Measurements from ENCODE around the gene IFT81. TPM values are rescaled to one million over a fixed set of nuclear protein-coding genes. Genes with fewer than 3 reads are reported as not detected.

Gene IFT81
- total RNA-seq, 4 donors from 2014 or later = 3.6 to 12.6 (median 7.2) TPM

DNA sequence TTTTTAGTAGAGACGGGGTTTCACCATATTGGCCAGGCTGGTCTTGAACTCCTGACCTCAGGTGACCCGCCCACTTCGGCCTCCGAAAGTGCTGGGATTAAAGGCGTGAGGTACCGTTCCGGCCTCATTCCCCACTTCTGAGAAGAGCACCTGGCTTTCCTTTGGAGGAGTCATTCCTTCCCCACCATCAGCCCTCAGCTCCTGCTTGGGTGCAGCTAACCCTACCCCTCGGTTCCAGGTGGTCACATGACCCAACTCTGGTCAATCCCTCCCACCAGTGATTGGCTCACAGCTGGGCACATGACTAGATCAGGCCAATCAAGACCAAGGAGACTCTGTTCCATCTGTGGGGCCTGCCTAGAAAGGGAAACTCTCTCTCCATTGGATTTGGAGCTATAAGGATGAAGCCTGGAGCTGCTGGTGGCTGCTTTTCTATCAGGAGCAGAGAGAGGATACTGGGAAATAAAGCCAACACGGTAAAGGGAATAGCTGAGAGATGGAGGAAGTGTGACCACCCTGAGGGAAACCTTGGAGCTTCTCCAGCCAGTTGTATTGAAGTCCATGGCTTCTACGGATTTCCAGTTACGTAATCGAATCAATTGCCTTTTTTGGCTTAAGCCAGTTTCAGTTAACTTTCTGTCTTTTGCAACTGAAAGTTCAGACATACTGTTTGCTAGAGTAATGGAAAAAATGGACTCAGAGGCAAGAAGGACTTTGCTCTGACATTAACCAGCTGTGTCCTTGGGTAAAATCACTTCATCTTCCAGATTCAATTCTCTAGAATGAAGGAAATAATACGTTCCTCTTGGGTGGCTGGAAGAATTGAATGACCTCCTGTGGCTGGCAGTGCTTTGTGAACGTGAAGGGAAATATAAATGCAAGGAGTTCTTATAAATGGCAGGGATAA, 19.7 kb upstream of the IFT81 start:
- Histone ChIP-seq H3K4me3 (no peak overlapping the region), H3K27ac (peak overlapping the region in 3 of 4 donors; percentile 73 to 82 (median 77)), H3K36me3 (no peaks in the 10 kb centered on the region), H3K4me1 (peaks cover 3 to 45% (median 31%) of the 10 kb centered on the region in 3 donors), H3K27me3 (no peaks in the 10 kb centered on the region), H3K9me3 (no peaks in the 10 kb centered on the region)
- 78% methylated on average over 12 to 14 of the region's 14 CpGs for WGBS, 2 donors
- intact Hi-C loops (cut with DNase I) = loop anchor here (5.0 kb wide), 1 partner anchor 328 kb away; no protein-coding TSS in a partner anchor
- no peak for DNase-seq
- TF ChIP-seq POLR2A (IDR thresholded peaks at IDR 0.05) (no peak), CTCF (IDR thresholded peaks at IDR 0.05) (no peak)

- no peak for DNase-seq
- no peaks in the 10 kb centered on the region for H3K27me3 ChIP-seq
- WGBS, 2 donors = 55 to 65% methylated on average over 1 of the region's 1 CpG
- peak overlapping the region in 3 of 4 donors; percentile 73 to 82 (median 77) for H3K27ac ChIP-seq
- no peak for TF ChIP-seq CTCF (IDR thresholded peaks at IDR 0.05)
- TF ChIP-seq POLR2A (IDR thresholded peaks at IDR 0.05) = no peak
- H3K9me3 ChIP-seq = no peaks in the 10 kb centered on the region
- peaks cover 8 to 49% (median 35%) of the 10 kb centered on the region in 3 donors for H3K4me1 ChIP-seq
- H3K36me3 ChIP-seq = no peaks in the 10 kb centered on the region
- intact Hi-C loops (cut with DNase I) = no loop called here
- H3K4me3 ChIP-seq = no peak overlapping the region
Measured at GRCh38 chr12:110105159-110105558, 19.0 kb upstream of the IFT81 start.

DNA sequence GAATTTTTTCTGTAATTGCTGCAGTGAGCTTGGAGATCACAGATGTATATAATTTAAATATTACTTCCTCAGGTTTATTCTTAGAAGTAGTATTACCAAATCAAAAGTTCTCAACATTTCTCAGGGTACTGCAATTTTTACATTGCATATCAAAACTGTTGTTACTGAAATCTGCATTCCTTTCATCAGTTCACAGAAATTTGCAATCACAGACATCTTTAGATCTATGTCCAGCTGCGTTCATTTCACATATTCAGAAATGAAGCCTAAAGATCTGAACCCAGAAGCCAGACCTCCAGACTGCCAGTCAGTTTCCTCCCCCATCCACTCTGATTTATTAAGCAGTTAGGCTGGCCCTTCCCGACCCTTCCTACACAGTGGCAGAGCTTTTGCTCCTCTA, 18.2 kb upstream of the IFT81 start:
- peak overlapping the region in 2 of 4 donors; percentile 28 to 89 for H3K27ac ChIP-seq
- intact Hi-C loops (cut with DNase I) = no loop called here
- DNase-seq = no peak
- peaks cover 8 to 43% (median 29%) of the 10 kb centered on the region in 3 donors for H3K4me1 ChIP-seq
- no peaks in the 10 kb centered on the region for H3K36me3 ChIP-seq
- no peaks in the 10 kb centered on the region for H3K27me3 ChIP-seq
- H3K4me3 ChIP-seq = no peak overlapping the region
- TF ChIP-seq POLR2A (IDR thresholded peaks at IDR 0.05) (no peak), CTCF (IDR thresholded peaks at IDR 0.05) (no peak)
- 65 to 78% methylated on average over 2 of the region's 2 CpGs for WGBS, 2 donors
- no peaks in the 10 kb centered on the region for H3K9me3 ChIP-seq

GRCh38 chr12:110107369-110108281, 16.5 kb upstream of the IFT81 start:
- Histone ChIP-seq H3K27ac (peak overlapping the region; percentile 41 to 93 (median 90)), H3K4me3 (no peak overlapping the region), H3K27me3 (no peaks in the 10 kb centered on the region), H3K36me3 (no peaks in the 10 kb centered on the region), H3K4me1 (peaks cover 8 to 42% (median 29%) of the 10 kb centered on the region in 3 donors), H3K9me3 (no peaks in the 10 kb centered on the region)
- intact Hi-C loops (cut with DNase I) = no loop called here
- no peak for DNase-seq
- no peak for TF ChIP-seq CTCF (IDR thresholded peaks at IDR 0.05)
- no peak for TF ChIP-seq POLR2A (IDR thresholded peaks at IDR 0.05)
- WGBS, 2 donors = 42 to 47% methylated on average over 10 to 12 of the region's 14 CpGs
